ENCODE data around the gene SLIT1. TPM values are rescaled to one million over a fixed set of nuclear protein-coding genes. Genes with fewer than 3 reads are reported as not detected.

Gene SLIT1
- polyA plus RNA-seq, 1 donor (not counting 4 experiments of a cell fraction or from before 2014, with no cell fraction given) = 0.01 TPM

GRCh38 chr10:97131666-97132065 lies 54.1 kb downstream of the SLIT1 start:
- no peak for TF ChIP-seq EZH2 (IDR thresholded peaks at IDR 0.05; ENCODE audit: low read length)
- TF ChIP-seq, protein P1, sequence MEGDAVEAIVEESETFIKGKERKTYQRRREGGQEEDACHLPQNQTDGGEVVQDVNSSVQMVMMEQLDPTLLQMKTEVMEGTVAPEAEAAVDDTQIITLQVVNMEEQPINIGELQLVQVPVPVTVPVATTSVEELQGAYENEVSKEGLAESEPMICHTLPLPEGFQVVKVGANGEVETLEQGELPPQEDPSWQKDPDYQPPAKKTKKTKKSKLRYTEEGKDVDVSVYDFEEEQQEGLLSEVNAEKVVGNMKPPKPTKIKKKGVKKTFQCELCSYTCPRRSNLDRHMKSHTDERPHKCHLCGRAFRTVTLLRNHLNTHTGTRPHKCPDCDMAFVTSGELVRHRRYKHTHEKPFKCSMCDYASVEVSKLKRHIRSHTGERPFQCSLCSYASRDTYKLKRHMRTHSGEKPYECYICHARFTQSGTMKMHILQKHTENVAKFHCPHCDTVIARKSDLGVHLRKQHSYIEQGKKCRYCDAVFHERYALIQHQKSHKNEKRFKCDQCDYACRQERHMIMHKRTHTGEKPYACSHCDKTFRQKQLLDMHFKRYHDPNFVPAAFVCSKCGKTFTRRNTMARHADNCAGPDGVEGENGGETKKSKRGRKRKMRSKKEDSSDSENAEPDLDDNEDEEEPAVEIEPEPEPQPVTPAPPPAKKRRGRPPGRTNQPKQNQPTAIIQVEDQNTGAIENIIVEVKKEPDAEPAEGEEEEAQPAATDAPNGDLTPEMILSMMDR (optimal IDR thresholded peaks at IDR 0.05 in 1 of 3, IDR thresholded peaks at IDR 0.05 in 1 of 3, conservative IDR thresholded peaks at IDR 0.05 in 1 of 3; ENCODE audit: extremely low read depth in 1 of 3, insufficient read depth in 2 of 3, low read length in 3 of 3) = no peak
- H3K9me3 ChIP-seq (ENCODE audit: control insufficient read depth, low read depth, low read length) = no peaks in the 10 kb centered on the region
- no peak overlapping the region for H3K9ac ChIP-seq (ENCODE audit: control insufficient read depth, extremely low read depth, insufficient read depth, low read length)
- H3K27me3 ChIP-seq (ENCODE audit: control insufficient read depth, extremely low read depth, insufficient read depth, low read length) = peaks cover 2% of the 10 kb centered on the region
- H2AFZ ChIP-seq (ENCODE audit: control insufficient read depth, low read length) = no peak overlapping the region
- no peaks in the 10 kb centered on the region for H3K4me1 ChIP-seq (ENCODE audit: control insufficient read depth, extremely low read depth, insufficient read depth, low read length)
- H3K9me1 ChIP-seq (ENCODE audit: control insufficient read depth, extremely low read depth, insufficient read depth, low read length) = no peaks in the 10 kb centered on the region
- H4K20me1 ChIP-seq (ENCODE audit: control insufficient read depth, extremely low read depth, insufficient read depth, low read length) = no peaks in the 10 kb centered on the region
- H3K4me2 ChIP-seq (ENCODE audit: control insufficient read depth, extremely low read depth, insufficient read depth, low read depth, low read length) = no peak overlapping the region
- no peaks in the 10 kb centered on the region for H3K36me3 ChIP-seq (ENCODE audit: control insufficient read depth in 2 of 2, extremely low read depth in 1 of 2, insufficient read depth in 2 of 2, low read length in 2 of 2)
- no peaks in the 10 kb centered on the region for H3K79me2 ChIP-seq (ENCODE audit: control insufficient read depth, insufficient read depth, low read length)
- no peak overlapping the region for H3K4me3 ChIP-seq (ENCODE audit: control insufficient read depth in 2 of 3, extremely low read depth in 1 of 3, insufficient read depth in 2 of 3, low read depth in 1 of 3, low read length in 3 of 3)
- H3K27ac ChIP-seq (ENCODE audit: control insufficient read depth, insufficient read depth, low read length) = no peak overlapping the region
- FAIRE-seq (no peak), DNase-seq (ENCODE audit: low read depth, low spot score) (no peak)
- dilution Hi-C loops (cut with MboI; ENCODE audit: extremely low pct_ligation_motif_present, low sequenced_read_pairs) = no loop called here

- Histone ChIP-seq H2AFZ (ENCODE audit: control insufficient read depth, low read length) (no peak overlapping the region), H3K79me2 (ENCODE audit: control insufficient read depth, insufficient read depth, low read length) (no peaks in the 10 kb centered on the region), H3K36me3 (ENCODE audit: control insufficient read depth in 2 of 2, extremely low read depth in 1 of 2, insufficient read depth in 2 of 2, low read length in 2 of 2) (no peaks in the 10 kb centered on the region), H4K20me1 (ENCODE audit: control insufficient read depth, extremely low read depth, insufficient read depth, low read length) (no peaks in the 10 kb centered on the region), H3K9me1 (ENCODE audit: control insufficient read depth, extremely low read depth, insufficient read depth, low read length) (no peaks in the 10 kb centered on the region), H3K4me2 (ENCODE audit: control insufficient read depth, extremely low read depth, insufficient read depth, low read depth, low read length) (no peak overlapping the region), H3K4me3 (ENCODE audit: control insufficient read depth in 2 of 3, extremely low read depth in 1 of 3, insufficient read depth in 2 of 3, low read depth in 1 of 3, low read length in 3 of 3) (no peak overlapping the region), H3K27me3 (ENCODE audit: control insufficient read depth, extremely low read depth, insufficient read depth, low read length) (peaks cover 2% of the 10 kb centered on the region), H3K27ac (ENCODE audit: control insufficient read depth, insufficient read depth, low read length) (no peak overlapping the region), H3K4me1 (ENCODE audit: control insufficient read depth, extremely low read depth, insufficient read depth, low read length) (no peaks in the 10 kb centered on the region), H3K9ac (ENCODE audit: control insufficient read depth, extremely low read depth, insufficient read depth, low read length) (no peak overlapping the region), H3K9me3 (ENCODE audit: control insufficient read depth, low read depth, low read length) (no peaks in the 10 kb centered on the region)
- dilution Hi-C loops (cut with MboI; ENCODE audit: extremely low pct_ligation_motif_present, low sequenced_read_pairs) = no loop called here
- no peak for DNase-seq (ENCODE audit: low read depth, low spot score)
- no peak for FAIRE-seq
- TF ChIP-seq, protein P1 (optimal IDR thresholded peaks at IDR 0.05 in 1 of 3, IDR thresholded peaks at IDR 0.05 in 1 of 3, conservative IDR thresholded peaks at IDR 0.05 in 1 of 3; ENCODE audit: extremely low read depth in 1 of 3, insufficient read depth in 2 of 3, low read length in 3 of 3) = no peak
- TF ChIP-seq EZH2 (IDR thresholded peaks at IDR 0.05; ENCODE audit: low read length) = no peak
Observed at GRCh38 chr10:97131181-97131628, 54.6 kb downstream of the SLIT1 start.

Data from keratinocyte (primary cell).